ENCODE results near the gene SPOCK1. TPM values are rescaled to one million over a fixed set of nuclear protein-coding genes. Genes with fewer than 3 reads are reported as not detected.

Gene SPOCK1
- total RNA-seq, 1 experiment from 2014 or later, result 10.9 TPM

DNA sequence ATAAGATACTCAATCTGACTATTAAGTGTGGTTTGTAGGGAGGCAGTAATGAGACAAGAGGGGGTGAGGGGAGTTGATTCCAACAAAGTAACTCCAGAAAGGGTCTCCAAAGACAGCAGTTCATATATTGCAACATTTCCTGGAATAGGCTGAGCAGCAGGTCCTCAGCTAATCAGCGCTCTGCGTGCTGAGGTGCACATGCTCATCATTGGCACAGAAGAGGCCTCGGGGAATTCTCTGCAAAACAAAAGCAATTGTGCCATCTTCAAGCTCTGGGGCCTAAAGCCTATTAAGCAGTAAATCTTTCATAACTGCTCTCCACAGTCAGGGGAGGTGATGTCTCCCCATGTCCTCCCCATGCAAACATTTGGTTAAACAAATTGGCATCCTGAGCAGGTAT is 357.3 kb downstream of the SPOCK1 start:
- H4K91ac ChIP-seq (ENCODE audit: insufficient read length, low read depth, low read length), result no peak overlapping the region
- H3K79me1 ChIP-seq (ENCODE audit: insufficient read depth, low read depth, low read length, poor library complexity, severe bottlenecking), result no peaks in the 10 kb centered on the region
- H3K9ac ChIP-seq (ENCODE audit: extremely low read depth, insufficient read length, low read length), result no peak overlapping the region
- no peak overlapping the region for H2BK15ac ChIP-seq (ENCODE audit: low read depth, low read length)
- H3K4me1 ChIP-seq (ENCODE audit: insufficient read depth, low read length), result 0 out of 2 replicates have a peak, but pooled peaks cover 2% of the 10 kb centered on the region
- H3K4ac ChIP-seq (ENCODE audit: low read depth, low read length), result no peak overlapping the region
- no peak overlapping the region for H3T11ph ChIP-seq (ENCODE audit: low read length)
- H3K23me2 ChIP-seq (ENCODE audit: insufficient read length, low read depth, low read length, poor library complexity, severe bottlenecking), result no peaks in the 10 kb centered on the region
- no peak overlapping the region for H3K18ac ChIP-seq (ENCODE audit: insufficient read length, low read depth, low read length)
- H2BK12ac ChIP-seq (ENCODE audit: insufficient read length, low read depth, low read length), result no peak overlapping the region
- H3K27ac ChIP-seq (ENCODE audit: insufficient read length, low read depth, low read length), result no peak overlapping the region
- no peaks in the 10 kb centered on the region for H3K27me3 ChIP-seq (ENCODE audit: insufficient read depth, low read length)
- Mint-ChIP-seq H3K27me3 (ENCODE audit: low read depth) (no peaks in the 10 kb centered on the region), H3K27ac (no peak overlapping the region), H3K4me3 (no peak overlapping the region), H3K9me3 (no peaks in the 10 kb centered on the region), H3K36me3 (ENCODE audit: insufficient read depth in 1 of 3, low read depth in 3 of 3) (no peaks in the 10 kb centered on the region), H3K4me1 (peaks cover 31 to 38% of the 10 kb centered on the region in 2 experiments)
- H3K9me3 ChIP-seq (ENCODE audit: control insufficient read depth, low read depth, low read length), result no peaks in the 10 kb centered on the region
- H3K79me2 ChIP-seq (ENCODE audit: insufficient read depth, low read length), result no peaks in the 10 kb centered on the region
- no peak overlapping the region for H2BK5ac ChIP-seq (ENCODE audit: insufficient read length, low read length)
- DNase-seq, result no peak
- no peak overlapping the region for H3K56ac ChIP-seq (ENCODE audit: insufficient read length, low read depth, low read length)
- H3K23ac ChIP-seq (ENCODE audit: insufficient read length, low read depth, low read length), result no peak overlapping the region
- TF ChIP-seq, protein P1, sequence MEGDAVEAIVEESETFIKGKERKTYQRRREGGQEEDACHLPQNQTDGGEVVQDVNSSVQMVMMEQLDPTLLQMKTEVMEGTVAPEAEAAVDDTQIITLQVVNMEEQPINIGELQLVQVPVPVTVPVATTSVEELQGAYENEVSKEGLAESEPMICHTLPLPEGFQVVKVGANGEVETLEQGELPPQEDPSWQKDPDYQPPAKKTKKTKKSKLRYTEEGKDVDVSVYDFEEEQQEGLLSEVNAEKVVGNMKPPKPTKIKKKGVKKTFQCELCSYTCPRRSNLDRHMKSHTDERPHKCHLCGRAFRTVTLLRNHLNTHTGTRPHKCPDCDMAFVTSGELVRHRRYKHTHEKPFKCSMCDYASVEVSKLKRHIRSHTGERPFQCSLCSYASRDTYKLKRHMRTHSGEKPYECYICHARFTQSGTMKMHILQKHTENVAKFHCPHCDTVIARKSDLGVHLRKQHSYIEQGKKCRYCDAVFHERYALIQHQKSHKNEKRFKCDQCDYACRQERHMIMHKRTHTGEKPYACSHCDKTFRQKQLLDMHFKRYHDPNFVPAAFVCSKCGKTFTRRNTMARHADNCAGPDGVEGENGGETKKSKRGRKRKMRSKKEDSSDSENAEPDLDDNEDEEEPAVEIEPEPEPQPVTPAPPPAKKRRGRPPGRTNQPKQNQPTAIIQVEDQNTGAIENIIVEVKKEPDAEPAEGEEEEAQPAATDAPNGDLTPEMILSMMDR (conservative IDR thresholded peaks at IDR 0.05), result no peak
- no peak overlapping the region for H4K8ac ChIP-seq (replicated peaks; ENCODE audit: insufficient read length, low read depth, low read length)
- H2AFZ ChIP-seq (ENCODE audit: low read length), result no peak overlapping the region
- H3K14ac ChIP-seq (ENCODE audit: insufficient read depth, low read length), result no peak overlapping the region
- no CpG with 5 or more reads among the region's 3 CpGs for WGBS (ENCODE audit: extremely low coverage, insufficient read length, low lambda C conversion rate)
- H2BK20ac ChIP-seq (ENCODE audit: low read depth, low read length, poor library complexity, severe bottlenecking), result no peak overlapping the region
- no peaks in the 10 kb centered on the region for H4K20me1 ChIP-seq (ENCODE audit: control insufficient read depth, insufficient read depth, insufficient read length)
- no peak overlapping the region for H2BK120ac ChIP-seq (ENCODE audit: low read depth, low read length, poor library complexity, severe bottlenecking)
- H2AK5ac ChIP-seq (ENCODE audit: insufficient read length, low read length), result no peak overlapping the region
- no peak overlapping the region for H4K5ac ChIP-seq (ENCODE audit: insufficient read length, low read depth, low read length)
- H3K4me2 ChIP-seq (ENCODE audit: insufficient read depth, insufficient read length, low read length), result no peak overlapping the region

Measured in H9 (cell line).